ENCODE results near the gene CCDC82. TPM values are rescaled to one million over a fixed set of nuclear protein-coding genes. Genes with fewer than 3 reads are reported as not detected.

CCDC82 gene
- total and polyA plus RNA-seq, 2 of the 4 experiments (the other 2 are of a cell fraction), result 4.1 to 9.4 TPM

DNA sequence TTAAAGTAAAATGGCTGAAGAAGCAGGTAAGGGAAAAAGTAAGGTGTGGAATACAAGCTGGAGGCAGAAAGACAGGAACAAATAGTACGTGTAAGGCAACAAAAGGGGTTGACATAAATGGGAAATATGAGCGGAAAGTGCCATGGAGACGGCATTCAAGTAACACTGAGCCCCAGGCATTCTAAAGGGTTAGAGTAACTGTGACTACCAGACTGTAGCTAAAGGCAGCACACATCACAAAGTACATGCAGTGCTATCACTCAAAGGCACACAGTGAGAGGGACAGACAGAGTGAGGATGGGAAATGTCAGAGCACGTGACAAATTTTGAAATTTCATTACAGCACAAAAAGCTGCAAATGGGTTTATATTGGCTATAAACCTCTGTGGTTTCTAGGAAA is 32.9 kb downstream of the CCDC82 start:
- no peak overlapping the region for H2AK5ac ChIP-seq (ENCODE audit: low read depth, low read length)
- 91% methylated on average over 2 of the region's 4 CpGs; no CpG with 5 or more reads in 1 of the 2 experiments for WGBS, 2 experiments (ENCODE audit: extremely low coverage in 2 of 2, insufficient read length in 1 of 2)
- H3K4ac ChIP-seq (ENCODE audit: low read depth, low read length), result no peak overlapping the region
- H2BK120ac ChIP-seq (ENCODE audit: low read depth, low read length), result no peak overlapping the region
- no peak overlapping the region for H2AFZ ChIP-seq (replicated peaks; ENCODE audit: low read length, poor library complexity)
- H3K9me1 ChIP-seq (ENCODE audit: insufficient read depth, low read length), result peaks cover 6% of the 10 kb centered on the region; the same call in 1 of the 2 replicates
- no peak overlapping the region for H4K5ac ChIP-seq (ENCODE audit: low read depth, low read length)
- TF ChIP-seq SMC3 (IDR thresholded peaks at IDR 0.05; ENCODE audit: low read depth, low read length) (no peak), RCOR1 (IDR thresholded peaks at IDR 0.05; ENCODE audit: insufficient replicate concordance, low read length) (no peak), FOS (IDR thresholded peaks at IDR 0.05; ENCODE audit: low read depth, low read length) (no peak), CTCF (conservative IDR thresholded peaks at IDR 0.05; ENCODE audit: low read depth, low read length) (no peak), BHLHE40 (IDR thresholded peaks at IDR 0.05; ENCODE audit: low read depth, low read length) (no peak), POLR2A (IDR thresholded peaks at IDR 0.05; ENCODE audit: low read depth, low read length) (no peak), CEBPB (IDR thresholded peaks at IDR 0.05; ENCODE audit: low read depth, low read length) (no peak), RFX5 (IDR thresholded peaks at IDR 0.05; ENCODE audit: low read depth, low read length) (no peak), MAZ (IDR thresholded peaks at IDR 0.05; ENCODE audit: borderline replicate concordance, low read depth, low read length) (no peak)
- TF ChIP-seq, protein P1, sequence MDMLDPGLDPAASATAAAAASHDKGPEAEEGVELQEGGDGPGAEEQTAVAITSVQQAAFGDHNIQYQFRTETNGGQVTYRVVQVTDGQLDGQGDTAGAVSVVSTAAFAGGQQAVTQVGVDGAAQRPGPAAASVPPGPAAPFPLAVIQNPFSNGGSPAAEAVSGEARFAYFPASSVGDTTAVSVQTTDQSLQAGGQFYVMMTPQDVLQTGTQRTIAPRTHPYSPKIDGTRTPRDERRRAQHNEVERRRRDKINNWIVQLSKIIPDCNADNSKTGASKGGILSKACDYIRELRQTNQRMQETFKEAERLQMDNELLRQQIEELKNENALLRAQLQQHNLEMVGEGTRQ (IDR thresholded peaks at IDR 0.05; ENCODE audit: low read depth, low read length), result no peak
- TF ChIP-seq, protein P2, sequence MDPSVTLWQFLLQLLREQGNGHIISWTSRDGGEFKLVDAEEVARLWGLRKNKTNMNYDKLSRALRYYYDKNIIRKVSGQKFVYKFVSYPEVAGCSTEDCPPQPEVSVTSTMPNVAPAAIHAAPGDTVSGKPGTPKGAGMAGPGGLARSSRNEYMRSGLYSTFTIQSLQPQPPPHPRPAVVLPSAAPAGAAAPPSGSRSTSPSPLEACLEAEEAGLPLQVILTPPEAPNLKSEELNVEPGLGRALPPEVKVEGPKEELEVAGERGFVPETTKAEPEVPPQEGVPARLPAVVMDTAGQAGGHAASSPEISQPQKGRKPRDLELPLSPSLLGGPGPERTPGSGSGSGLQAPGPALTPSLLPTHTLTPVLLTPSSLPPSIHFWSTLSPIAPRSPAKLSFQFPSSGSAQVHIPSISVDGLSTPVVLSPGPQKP (IDR thresholded peaks at IDR 0.05; ENCODE audit: borderline replicate concordance, low read depth, low read length), result no peak
- H4K91ac ChIP-seq (ENCODE audit: insufficient read depth, low read depth, low read length), result no peak overlapping the region
- ATAC-seq (ENCODE audit: low read depth), result no peak
- no peak overlapping the region for H3K23ac ChIP-seq (ENCODE audit: low read depth, low read length)
- no peak overlapping the region for H2BK15ac ChIP-seq (ENCODE audit: low read depth, low read length)
- ChIA-PET POLR2A (ENCODE audit: unreplicated experiment) (no interaction called here), CTCF (interaction anchor here (1.6 kb wide), 1 partner anchor 13 kb away, joined by 6 read pairs; the partner anchor contains the start of gene MAML2)
- no peak overlapping the region for H4K8ac ChIP-seq (ENCODE audit: low read depth in 2 of 2, low read length in 2 of 2)
- H3K27ac ChIP-seq (ENCODE audit: insufficient read depth, low read length), result no peak overlapping the region
- peaks cover 8% of the 10 kb centered on the region for H3K36me3 ChIP-seq (ENCODE audit: control insufficient read depth, insufficient read depth, low read length)
- H3K14ac ChIP-seq (replicated peaks; ENCODE audit: low read depth, low read length), result no peak overlapping the region
- H3K27me3 ChIP-seq (ENCODE audit: control insufficient read depth, insufficient read depth, low read length), result no peaks in the 10 kb centered on the region
- no peak overlapping the region for H2AK9ac ChIP-seq (replicated peaks; ENCODE audit: low read depth, low read length, poor library complexity)
- in situ Hi-C loops (cut with MboI; ENCODE audit: low sequenced_read_pairs), result no loop called here
- no peaks in the 10 kb centered on the region for H4K20me1 ChIP-seq (ENCODE audit: insufficient read depth, low read length)
- H3K79me1 ChIP-seq (ENCODE audit: low read depth in 1 of 2, low read length in 2 of 2), result peaks cover 0 to 5% of the 10 kb centered on the region in 2 experiments; a peak in 1 of 4 replicates
- dilution Hi-C loops (cut with HindIII; ENCODE audit: low sequenced_read_pairs, unreplicated experiment), result loop anchor here (25.0 kb wide), 1 partner anchor 320 kb away; no protein-coding TSS in a partner anchor
- DNase-seq, result no peak
- H3K4me2 ChIP-seq (ENCODE audit: low read depth, low read length), result no peak overlapping the region
- no peak overlapping the region for H2BK5ac ChIP-seq (ENCODE audit: low read depth, low read length, poor library complexity, severe bottlenecking)
- H3K4me3 ChIP-seq (ENCODE audit: insufficient read depth, low read depth, low read length), result no peak overlapping the region
- H2BK20ac ChIP-seq (ENCODE audit: low read depth, low read length), result no peak overlapping the region
- no TSS peak for BruUV-seq (replicated peaks)
- H3K18ac ChIP-seq (ENCODE audit: low read depth, low read length), result no peak overlapping the region
- no peak overlapping the region for H3K56ac ChIP-seq (ENCODE audit: extremely low read depth, insufficient read depth, low read length)
- intact Hi-C loops (cut with micrococcal nuclease), result no loop called here
- H3K9ac ChIP-seq (ENCODE audit: low read depth, low read length), result no peak overlapping the region
- no peaks in the 10 kb centered on the region for H3K9me3 ChIP-seq (ENCODE audit: control insufficient read depth, insufficient read depth, low read length)
- no peaks in the 10 kb centered on the region for H3K4me1 ChIP-seq (ENCODE audit: control insufficient read depth, insufficient read depth, low read length)

Measured in IMR-90 (cell line).